K562 (cell line): ENCODE measurements around the gene NCKAP1. TPM values are rescaled to one million over a fixed set of nuclear protein-coding genes. Genes with fewer than 3 reads are reported as not detected.
A peak's percentile ranks its signal among the peaks of the same experiment; 100 is the strongest.

Experiments
- ATAC-seq: fragments of 200-7000 bp; cut with Tn5 transposase; 3 replicates; pipeline ENCODE4 v1.9.1; 2020; ENCODE audit warnings: moderate library complexity
- BruUV-seq: library from RNA; stranded (reverse); fragments of 400-500 nt; replicated peaks from 2 replicates; lab custom pipeline; 2021; lab: Mats Ljungman, UMichigan
- CTCF ChIA-PET: fragments of 300-600 bp; formaldehyde crosslinking; extraction: SDS; loops from one replicate; lab custom pipeline; 2021; ENCODE audit warnings: low intra/inter-chr PET ratio; lab: Yijun Ruan, JAX
- POLR2A ChIA-PET: fragments of 300-600, 350-650 bp; sonication (Branson Sonifier 250); formaldehyde crosslinking; extraction: SDS; loops from one replicate; lab custom pipeline; 2021; ENCODE audit warnings: antibody characterized with exemption, inconsistent platforms; lab: Yijun Ruan, JAX
- DNase-seq, 4 experiments: peaks; one replicate each; pipeline versions ENCODE4 v3.0.0 to v3.0.0-alpha.2; 2011 to 2018; ENCODE audit warnings: low spot score in 3 of 4, mixed read lengths in 3 of 4; ENCODE audit errors: extremely low read depth in 1 of 4
- FAIRE-seq: peaks from 2 replicates; lab custom pipeline; 2011; peaks lifted over from hg19 to GRCh38; lab: Jason Lieb, UNC
- H2AFZ ChIP-seq: 2 replicates; pipeline ENCODE4 v1.6.0; 2011; ENCODE audit warnings: low read depth, low read length, control low read depth, inconsistent platforms
- H3K27ac ChIP-seq: fragments of 200-600 bp; 3 replicates; pipeline ENCODE4 v1.8.0; 2011; ENCODE audit warnings: low read depth, mild to moderate bottlenecking, control low read depth, inconsistent platforms, low read length, moderate library complexity, mixed read lengths; ENCODE audit errors: extremely low read depth
- H3K27me3 ChIP-seq, 2 experiments: fragments of 300-600 bp in 1 of 2; 2 replicates in 1 of 2; 3 replicates in 1 of 2; pipeline versions ENCODE4 v1.6.0 to v1.8.0; 2011; ENCODE audit warnings: inconsistent platforms in 2 of 2, low read length in 2 of 2, mild to moderate bottlenecking in 1 of 2, mixed read lengths in 1 of 2, moderate library complexity in 1 of 2; ENCODE audit not compliant: control insufficient read depth in 2 of 2, insufficient read depth in 2 of 2
- H3K36me3 ChIP-seq: fragments of 300-600 bp; 3 replicates; pipeline ENCODE4 v1.8.0; 2011; ENCODE audit warnings: mild to moderate bottlenecking, low read length, inconsistent platforms; ENCODE audit not compliant: control insufficient read depth, insufficient read depth
- H3K4me1 ChIP-seq, 2 experiments: fragments of 200-600 bp in 1 of 2; replicated peaks in 1 of 2; 2 replicates in 1 of 2; 3 replicates in 1 of 2; pipeline versions ENCODE4 v1.5.1 to v1.8.0; 2011; ENCODE audit warnings: inconsistent platforms in 2 of 2, low read length in 2 of 2, mild to moderate bottlenecking in 1 of 2, mixed read lengths in 1 of 2, moderate library complexity in 1 of 2; ENCODE audit not compliant: control insufficient read depth in 2 of 2, insufficient read depth in 2 of 2
- H3K4me2 ChIP-seq: 2 replicates; pipeline ENCODE4 v1.6.1; 2011; ENCODE audit warnings: low read length, control low read depth, inconsistent platforms, mixed read lengths; ENCODE audit not compliant: insufficient read depth
- H3K4me3 ChIP-seq: fragments of 200-600 bp; sonication (generic), shearing (Covaris generic); 2 replicates; pipeline ENCODE4 v1.5.1; 2016; ENCODE audit warnings: control low read depth, inconsistent platforms
- H3K79me2 ChIP-seq: fragments of 200-600 bp; 3 replicates; pipeline ENCODE4 v1.8.0; 2011; ENCODE audit warnings: low read length, inconsistent platforms; ENCODE audit not compliant: control insufficient read depth, insufficient read depth
- H3K9ac ChIP-seq, 2 experiments: 2 replicates each; pipeline versions ENCODE4 v1.6.0 to v1.6.1; 2011; ENCODE audit warnings: low read depth in 2 of 2, low read length in 2 of 2, control low read depth in 1 of 2, inconsistent platforms in 1 of 2, mild to moderate bottlenecking in 1 of 2, mixed read lengths in 1 of 2; ENCODE audit not compliant: insufficient read depth in 1 of 2
- H3K9me1 ChIP-seq: one replicate; pipeline ENCODE4 v1.6.0; 2011; ENCODE audit warnings: inconsistent platforms, mild to moderate bottlenecking, low read length, moderate library complexity; ENCODE audit not compliant: control insufficient read depth, insufficient read depth
- H3K9me3 ChIP-seq: replicated peaks from 2 replicates; pipeline ENCODE4 v1.5.1; 2011; ENCODE audit warnings: low read depth, low read length, inconsistent platforms; ENCODE audit not compliant: control insufficient read depth, insufficient read depth
- H4K20me1 ChIP-seq: replicated peaks from 2 replicates; pipeline ENCODE4 v1.6.1; 2011; ENCODE audit warnings: low read length, inconsistent platforms, mixed read lengths; ENCODE audit not compliant: control insufficient read depth, insufficient read depth
- CBX8 ChIP-seq: fragments of 200-600 bp; sonication (generic); IDR thresholded peaks from 2 replicates; pipeline ENCODE4 v1.6.1; 2012; ENCODE audit warnings: borderline replicate concordance, mixed run types, low read depth, mild to moderate bottlenecking, moderate library complexity, mixed read lengths, low read length, control low read depth, inconsistent platforms; ENCODE audit not compliant: poor library complexity, severe bottlenecking; ENCODE audit errors: extremely low read depth
- FOXJ2 ChIP-seq: fragments of 200-800 bp; sonication (Bioruptor generic); IDR thresholded peaks from 2 replicates; pipeline ENCODE4 v1.6.1; 2016; ENCODE audit warnings: missing genetic modification characterization, missing compliant biosample characterization
- HDGF ChIP-seq: fragments of 450-650 bp; IDR thresholded peaks from 2 replicates; pipeline ENCODE4 v1.6.1; 2016
- RBM15 ChIP-seq: fragments of 200-400 bp; formaldehyde crosslinking; IDR thresholded peaks from 2 replicates; pipeline ENCODE4 v1.6.1; 2018; ENCODE audit warnings: mild to moderate bottlenecking, low read length, moderate library complexity; ENCODE audit not compliant: insufficient read depth
- ZNF408 ChIP-seq: fragments of 250-450 bp; sonication (Bioruptor Pico); IDR thresholded peaks from 2 replicates; pipeline ENCODE4 v1.4.0; 2020; ENCODE audit warnings: low read depth, mild to moderate bottlenecking, moderate library complexity
- WGBS: fragments of 100-300 bp; shearing (Covaris generic); methylation state at CpG from one replicate; pipeline ENCODE4 v1.1.6; 2016; ENCODE audit warnings: low coverage, mixed read lengths; ENCODE audit not compliant: insufficient coverage; ENCODE audit errors: missing lambda C conversion rate; 5-methylcytosine and 5-hydroxymethylcytosine counted together
- in situ Hi-C: fragments of 300-500 bp; cut with MboI; formaldehyde crosslinking; loops from 4 replicates; pipeline ENCODE4 v1.15.0; 2018; ENCODE audit warnings: inconsistent platforms, mixed read lengths
- intact Hi-C: fragments of 100-400 bp; cut with micrococcal nuclease; formaldehyde crosslinking; loops from 2 replicates; pipeline ENCODE4 v1.14.2; 2022
- polyA plus RNA-seq, 8 experiments: library from polyadenylated mRNA; depleted of rRNA in 4 of 8; stranded (reverse) in 5 of 8; unstranded in 3 of 8; fragments of >200 nt; fragmentation: Nextera tagmentation in 2 of 8; fragmentation: Illumina TruSeq in 1 of 8; extraction: Ambion mirVana in 2 of 8; extraction: Trizol in 1 of 8; gene quantifications; 2 replicates each; pipeline versions ENCODE4 v1.2.1 to v1.2.3, GENCODE V29; 2011 to 2014; ENCODE audit warnings: inconsistent platforms in 1 of 8, missing spikeins in 1 of 8
- total RNA-seq, 7 experiments: library from RNA; depleted of rRNA in 6 of 7; stranded (reverse); fragments of >200 nt in 6 of 7; fragmentation: Illumina TruSeq in 2 of 7; extraction: Trizol in 2 of 7; gene quantifications; 2 replicates each; pipeline versions ENCODE4 v1.2.1 to v1.2.3, GENCODE V29; 2011 to 2021; ENCODE audit warnings: low replicate concordance in 1 of 7
- TF ChIP-seq, protein P1 (sequence below): fragments of 150-350 bp; conservative IDR thresholded peaks from 2 replicates; pipeline ENCODE4 v1.6.1; 2014; ENCODE audit warnings: low read length

Gene NCKAP1
- total and polyA plus RNA-seq, 9 of the 15 experiments (the other 6 are each of a cell fraction or from before 2014, with no cell fraction given) = 34.0 to 153 (median 88.7) TPM

DNA sequence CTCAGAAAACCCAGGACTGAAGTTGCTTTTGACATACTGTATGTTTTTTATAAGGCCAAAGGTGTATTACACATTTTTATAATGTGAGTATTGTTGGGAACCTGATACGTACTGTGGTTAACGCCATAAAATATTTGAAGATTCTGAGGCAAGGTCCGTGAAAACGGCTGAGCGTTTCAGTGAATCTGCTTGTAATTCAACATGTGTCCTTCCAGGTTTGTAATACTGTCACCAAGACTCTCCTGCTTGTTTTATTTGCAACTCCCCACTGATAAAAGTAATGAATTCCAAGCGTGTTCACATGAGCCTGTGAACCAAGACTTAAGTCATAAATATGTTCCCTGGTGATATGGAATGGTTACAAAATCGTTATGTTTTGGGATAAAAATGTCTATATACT, 148.0 kb downstream of the NCKAP1 start (continued):
- TF ChIP-seq, protein P1, sequence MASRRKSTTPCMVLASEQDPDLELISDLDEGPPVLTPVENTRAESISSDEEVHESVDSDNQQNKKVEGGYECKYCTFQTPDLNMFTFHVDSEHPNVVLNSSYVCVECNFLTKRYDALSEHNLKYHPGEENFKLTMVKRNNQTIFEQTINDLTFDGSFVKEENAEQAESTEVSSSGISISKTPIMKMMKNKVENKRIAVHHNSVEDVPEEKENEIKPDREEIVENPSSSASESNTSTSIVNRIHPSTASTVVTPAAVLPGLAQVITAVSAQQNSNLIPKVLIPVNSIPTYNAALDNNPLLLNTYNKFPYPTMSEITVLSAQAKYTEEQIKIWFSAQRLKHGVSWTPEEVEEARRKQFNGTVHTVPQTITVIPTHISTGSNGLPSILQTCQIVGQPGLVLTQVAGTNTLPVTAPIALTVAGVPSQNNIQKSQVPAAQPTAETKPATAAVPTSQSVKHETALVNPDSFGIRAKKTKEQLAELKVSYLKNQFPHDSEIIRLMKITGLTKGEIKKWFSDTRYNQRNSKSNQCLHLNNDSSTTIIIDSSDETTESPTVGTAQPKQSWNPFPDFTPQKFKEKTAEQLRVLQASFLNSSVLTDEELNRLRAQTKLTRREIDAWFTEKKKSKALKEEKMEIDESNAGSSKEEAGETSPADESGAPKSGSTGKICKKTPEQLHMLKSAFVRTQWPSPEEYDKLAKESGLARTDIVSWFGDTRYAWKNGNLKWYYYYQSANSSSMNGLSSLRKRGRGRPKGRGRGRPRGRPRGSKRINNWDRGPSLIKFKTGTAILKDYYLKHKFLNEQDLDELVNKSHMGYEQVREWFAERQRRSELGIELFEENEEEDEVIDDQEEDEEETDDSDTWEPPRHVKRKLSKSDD = no peak

GRCh38 chr2:182887753-182888415, 150.4 kb downstream of the NCKAP1 start:
- no peaks in the 10 kb centered on the region for H3K27me3 ChIP-seq
- no TSS peak for BruUV-seq
- intact Hi-C loops = no loop called here
- under 1% methylated on average over 4 of the region's 4 CpGs for WGBS
- no peak for ATAC-seq
- H3K79me2 ChIP-seq = no peaks in the 10 kb centered on the region
- no peaks in the 10 kb centered on the region for H3K9me1 ChIP-seq
- no peak overlapping the region for H3K4me2 ChIP-seq
- H3K4me1 ChIP-seq = no peaks in the 10 kb centered on the region
- no peak overlapping the region for H3K27ac ChIP-seq
- no peaks in the 10 kb centered on the region for H4K20me1 ChIP-seq
- TF ChIP-seq ZNF408 (CRISPR knock-in tag) (no peak), RBM15 (no peak), HDGF (no peak), FOXJ2 (tag) (no peak), CBX8 (peak; percentile 33)
- TF ChIP-seq, all 486 proteins: peak for 1
- CTCF ChIA-PET = interaction anchor here (0.6 kb wide), 1 partner anchor 29 kb away, joined by 4 read pairs; no protein-coding TSS in a partner anchor
- no peak overlapping the region for H3K9ac ChIP-seq
- FAIRE-seq = no peak
- H2AFZ ChIP-seq = no peak overlapping the region
- no peaks in the 10 kb centered on the region for H3K36me3 ChIP-seq
- H3K4me3 ChIP-seq = no peak overlapping the region
- in situ Hi-C loops = no loop called here
- DNase-seq = no peak
- POLR2A ChIA-PET = interaction anchor here (1.1 kb wide), 1 partner anchor 12 kb away, joined by 4 read pairs; no protein-coding TSS in a partner anchor
- no peaks in the 10 kb centered on the region for H3K9me3 ChIP-seq
